AML-193 (cell line): ENCODE data around the gene RBM19.

Experiments
- DNase-seq, 2 experiments: peaks; one replicate each; lab custom pipeline; 2025; lab: John Stamatoyannopoulos, UW

The RBM19 gene

GRCh38 chr12:113776536-113776935 is 189.6 kb downstream of the RBM19 start:
- no peak for DNase-seq

DNA sequence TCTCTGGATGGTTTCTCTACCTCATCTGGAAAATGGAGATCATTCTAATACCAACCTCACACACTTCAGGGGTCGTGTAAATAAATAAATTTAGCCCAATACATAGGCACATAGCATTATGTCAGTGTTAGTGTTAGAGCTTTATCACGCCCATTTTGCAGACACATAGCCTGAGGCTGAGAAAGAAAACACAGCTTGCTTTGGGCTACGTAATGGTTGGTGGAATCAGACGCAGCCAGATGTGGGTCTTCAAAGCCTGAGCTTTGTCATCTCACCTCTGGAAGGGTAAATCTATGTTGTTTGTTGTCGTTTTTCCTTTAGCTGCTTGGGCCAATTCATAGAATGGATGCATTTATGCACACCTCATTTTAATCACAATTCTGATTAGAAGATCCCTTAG is 191.6 kb downstream of the RBM19 start:
- no peak for DNase-seq

DNA sequence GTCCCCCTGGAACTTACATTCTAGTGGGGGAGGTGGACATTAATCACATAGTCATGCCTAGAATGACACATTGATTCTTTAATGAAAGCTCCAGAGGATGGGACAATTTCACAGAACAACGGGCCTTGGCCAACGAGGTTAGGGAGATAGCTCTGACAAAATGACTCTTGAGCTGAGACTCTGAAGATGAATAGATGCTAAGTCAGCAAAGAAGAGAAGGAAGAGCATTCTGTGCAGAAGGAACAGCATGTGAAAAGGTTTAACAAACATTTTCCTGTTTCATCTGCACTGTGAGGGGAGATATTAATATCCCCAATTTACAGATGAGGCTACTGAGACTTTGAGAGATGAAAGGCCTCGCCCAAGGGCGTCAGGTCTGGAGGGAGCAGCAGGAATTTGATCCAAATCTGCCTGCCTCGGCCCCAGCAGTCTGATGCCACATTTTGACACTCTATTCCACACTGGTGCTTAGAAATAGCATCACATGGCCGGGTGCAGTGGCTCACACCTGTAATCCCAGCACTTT is 193.6 kb downstream of the RBM19 start:
- no peak for DNase-seq

DNA sequence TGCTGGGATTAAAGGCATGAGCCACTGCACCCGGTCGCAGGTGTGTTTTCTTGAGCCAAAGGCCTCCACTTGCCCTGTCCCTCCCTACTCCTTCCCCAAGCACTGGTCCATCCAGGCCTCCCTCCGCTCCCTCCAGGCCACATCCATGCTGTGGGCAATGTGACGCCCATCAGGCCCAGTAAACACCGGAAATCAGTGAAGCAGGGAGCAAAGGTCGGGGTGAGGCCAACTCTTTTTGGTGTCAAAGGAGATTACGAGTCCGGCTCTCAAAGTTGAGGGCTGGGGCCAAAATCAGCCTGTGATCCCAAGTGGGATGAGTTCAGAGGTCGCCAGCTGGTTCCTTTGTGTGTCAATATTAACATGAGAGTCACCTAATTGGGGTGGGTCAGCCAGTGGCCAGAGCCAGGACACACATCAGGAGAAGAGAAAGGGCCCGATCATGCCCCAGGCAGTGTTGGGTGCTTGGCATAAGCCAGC is 195.7 kb downstream of the RBM19 start:
- DNase-seq = no peak

DNA sequence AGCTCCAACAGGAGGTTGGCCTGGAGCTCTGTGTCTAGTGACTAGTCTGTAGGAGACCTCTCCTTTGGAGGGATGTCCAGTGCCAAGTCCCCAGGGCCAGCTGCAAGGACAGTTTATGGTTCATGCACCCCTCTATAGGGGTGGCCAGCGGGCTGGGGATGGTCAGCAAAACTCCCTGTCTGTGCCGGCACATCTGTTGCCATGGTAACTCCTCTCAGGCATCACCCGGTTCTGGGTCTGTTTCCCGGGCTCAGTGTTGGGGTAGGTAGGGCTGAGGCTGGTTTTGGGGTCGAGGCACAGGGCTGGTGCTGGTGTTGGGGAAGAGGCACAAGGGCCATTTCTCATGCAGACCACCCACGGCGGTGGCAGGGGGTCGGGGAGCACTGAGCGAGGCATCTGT is 196.8 kb downstream of the RBM19 start:
- no peak for DNase-seq

- DNase-seq = no peak
These were observed 197.3 kb downstream of the RBM19 start for GRCh38 chr12:113768850-113769249.

- DNase-seq = no peak
These were observed 198.9 kb downstream of the RBM19 start for GRCh38 chr12:113766879-113767878.
